ENCODE measurements around the gene SRXN1.
"Not testable (repeated sequence)": the region's sequence is repeated elsewhere in the genome, so short reads cannot be mapped to it uniquely, and the experiment has no call there.

The SRXN1 gene

GRCh38 chr20:645318-646106, 7.5 kb downstream of the SRXN1 start:
- ChIA-PET CTCF (interaction anchor here (0.6 to 1.9 kb wide), 23 partner anchors 9 to 508 kb away, joined by 3 to 21 read pairs (median 4); no protein-coding TSS in a partner anchor), POLR2A (interaction anchor here (1.1 kb wide), 1 partner anchor 23 kb away, joined by 3 read pairs; no protein-coding TSS in a partner anchor)
- DNase-seq (ENCODE audit: extremely low spot score) = peak; percentile 84
- 0 out of 2 replicates have a peak, but pooled peaks have one; percentile 24 for TF ChIP-seq ELF4 (IDR thresholded peaks at IDR 0.05)
- TF ChIP-seq SUZ12 (IDR thresholded peaks at IDR 0.05) = no peak

GRCh38 chr20:644692-645317, 8.2 kb downstream of the SRXN1 start:
- POLR2A ChIA-PET = interaction anchor here (1.1 kb wide), 1 partner anchor 24 kb away, joined by 3 read pairs; no protein-coding TSS in a partner anchor
- no peak for DNase-seq (ENCODE audit: extremely low spot score)
- CTCF ChIA-PET = interaction anchor here (0.6 to 1.9 kb wide), 19 partner anchors 9 to 96 kb away, joined by 3 to 21 read pairs (median 4); no protein-coding TSS in a partner anchor
- TF ChIP-seq SP1 (IDR thresholded peaks at IDR 0.05) = no peak
- no peak for TF ChIP-seq TARDBP (IDR thresholded peaks at IDR 0.05)
- no peak for TF ChIP-seq HDGF (IDR thresholded peaks at IDR 0.05; ENCODE audit: borderline replicate concordance)
- TF ChIP-seq ZNF384 (IDR thresholded peaks at IDR 0.05) = no peak
- TF ChIP-seq FOXM1 (IDR thresholded peaks at IDR 0.05; ENCODE audit: borderline replicate concordance) = no peak
- TF ChIP-seq ARNT (IDR thresholded peaks at IDR 0.05) = no peak
- no peak for TF ChIP-seq ELF4 (IDR thresholded peaks at IDR 0.05)
- TF ChIP-seq NFRKB (IDR thresholded peaks at IDR 0.05) = no peak
- TF ChIP-seq CTBP1 (IDR thresholded peaks at IDR 0.05; ENCODE audit: borderline replicate concordance) = no peak
- TF ChIP-seq L3MBTL2 (conservative IDR thresholded peaks at IDR 0.05) = no peak
- TF ChIP-seq LEF1 (IDR thresholded peaks at IDR 0.05; ENCODE audit: borderline replicate concordance) = no peak
- no peak for TF ChIP-seq FOXK2 (IDR thresholded peaks at IDR 0.05)
- no peak for TF ChIP-seq SUZ12 (IDR thresholded peaks at IDR 0.05)
- TF ChIP-seq FOXA1 (IDR thresholded peaks at IDR 0.05) = no peak
- TF ChIP-seq PKNOX1 (IDR thresholded peaks at IDR 0.05) = no peak
- no peak for TF ChIP-seq BHLHE40 (IDR thresholded peaks at IDR 0.05; ENCODE audit: borderline replicate concordance)

- CTCF ChIA-PET = no interaction called here
- POLR2A ChIA-PET = interaction anchor here (0.7 kb wide), 1 partner anchor 70 kb away, joined by 3 read pairs; no protein-coding TSS in a partner anchor
- no peak for DNase-seq (ENCODE audit: extremely low spot score)
- TF ChIP-seq NFRKB (IDR thresholded peaks at IDR 0.05) (no peak), HDGF (IDR thresholded peaks at IDR 0.05; ENCODE audit: borderline replicate concordance) (no peak), CTBP1 (IDR thresholded peaks at IDR 0.05; ENCODE audit: borderline replicate concordance) (no peak), BHLHE40 (IDR thresholded peaks at IDR 0.05; ENCODE audit: borderline replicate concordance) (no peak), ZNF384 (IDR thresholded peaks at IDR 0.05) (no peak), TARDBP (IDR thresholded peaks at IDR 0.05) (no peak), FOXK2 (IDR thresholded peaks at IDR 0.05) (no peak), FOXA1 (IDR thresholded peaks at IDR 0.05) (no peak), LEF1 (IDR thresholded peaks at IDR 0.05; ENCODE audit: borderline replicate concordance) (no peak), SP1 (IDR thresholded peaks at IDR 0.05) (no peak), ELF4 (IDR thresholded peaks at IDR 0.05) (no peak), ARNT (IDR thresholded peaks at IDR 0.05) (no peak), PKNOX1 (IDR thresholded peaks at IDR 0.05) (no peak), SUZ12 (IDR thresholded peaks at IDR 0.05) (no peak), L3MBTL2 (conservative IDR thresholded peaks at IDR 0.05) (no peak), FOXM1 (IDR thresholded peaks at IDR 0.05; ENCODE audit: borderline replicate concordance) (no peak)
Measured at GRCh38 chr20:642398-643174, 10.4 kb downstream of the SRXN1 start.

- DNase-seq (ENCODE audit: extremely low spot score); CTCF ChIA-PET: not testable (repeated sequence)
- POLR2A ChIA-PET = interaction anchor here (0.7 kb wide), 1 partner anchor 69 kb away, joined by 3 read pairs; no protein-coding TSS in a partner anchor
Measured at GRCh38 chr20:642013-642397, 11.0 kb downstream of the SRXN1 start.

- POLR2A ChIA-PET = no interaction called here
- DNase-seq (ENCODE audit: extremely low spot score) = peak; percentile 45
- no peak for TF ChIP-seq NFRKB (IDR thresholded peaks at IDR 0.05)
- TF ChIP-seq ELF4 (IDR thresholded peaks at IDR 0.05) = no peak
- TF ChIP-seq ARNT (IDR thresholded peaks at IDR 0.05) = no peak
- TF ChIP-seq SP1 (IDR thresholded peaks at IDR 0.05) = no peak
- TF ChIP-seq SUZ12 (IDR thresholded peaks at IDR 0.05) = no peak
- TF ChIP-seq FOXM1 (IDR thresholded peaks at IDR 0.05; ENCODE audit: borderline replicate concordance) = no peak
- CTCF ChIA-PET = no interaction called here
Measured at GRCh38 chr20:641516-641875, 11.5 kb downstream of the SRXN1 start.

- CTCF ChIA-PET = interaction anchor here (1.1 kb wide), 1 partner anchor 26 kb away, joined by 3 read pairs; no protein-coding TSS in a partner anchor
- DNase-seq (ENCODE audit: extremely low spot score) = no peak
- POLR2A ChIA-PET = no interaction called here
- no peak for TF ChIP-seq BHLHE40 (IDR thresholded peaks at IDR 0.05; ENCODE audit: borderline replicate concordance)
- no peak for TF ChIP-seq L3MBTL2 (conservative IDR thresholded peaks at IDR 0.05)
- TF ChIP-seq LEF1 (IDR thresholded peaks at IDR 0.05; ENCODE audit: borderline replicate concordance) = no peak
- TF ChIP-seq SP1 (IDR thresholded peaks at IDR 0.05) = no peak
- no peak for TF ChIP-seq ELF4 (IDR thresholded peaks at IDR 0.05)
- TF ChIP-seq PKNOX1 (IDR thresholded peaks at IDR 0.05) = no peak
- no peak for TF ChIP-seq FOXM1 (IDR thresholded peaks at IDR 0.05; ENCODE audit: borderline replicate concordance)
- no peak for TF ChIP-seq SUZ12 (IDR thresholded peaks at IDR 0.05)
- TF ChIP-seq TARDBP (IDR thresholded peaks at IDR 0.05) = no peak
- no peak for TF ChIP-seq CTBP1 (IDR thresholded peaks at IDR 0.05; ENCODE audit: borderline replicate concordance)
- TF ChIP-seq HDGF (IDR thresholded peaks at IDR 0.05; ENCODE audit: borderline replicate concordance) = no peak
- TF ChIP-seq FOXA1 (IDR thresholded peaks at IDR 0.05) = no peak
- TF ChIP-seq ZNF384 (IDR thresholded peaks at IDR 0.05) = no peak
- TF ChIP-seq ARNT (IDR thresholded peaks at IDR 0.05) = no peak
- no peak for TF ChIP-seq FOXK2 (IDR thresholded peaks at IDR 0.05)
- no peak for TF ChIP-seq NFRKB (IDR thresholded peaks at IDR 0.05)
Measured at GRCh38 chr20:640674-641515, 12.1 kb downstream of the SRXN1 start.

Data from HEK293T (cell line).